GM21723 (cell line): ENCODE results near the gene TECPR1.
"Not testable (repeated sequence)": the region's sequence is repeated elsewhere in the genome, so short reads cannot be mapped to it uniquely, and the experiment has no call there.

Experiments
- ATAC-seq: cut with Tn5 transposase; IDR thresholded peaks from one replicate; pipeline ENCODE4 v1.9.1; 2021; ENCODE audit warnings: mild to moderate bottlenecking, moderate library complexity; ENCODE audit not compliant: unreplicated experiment

Gene TECPR1

DNA sequence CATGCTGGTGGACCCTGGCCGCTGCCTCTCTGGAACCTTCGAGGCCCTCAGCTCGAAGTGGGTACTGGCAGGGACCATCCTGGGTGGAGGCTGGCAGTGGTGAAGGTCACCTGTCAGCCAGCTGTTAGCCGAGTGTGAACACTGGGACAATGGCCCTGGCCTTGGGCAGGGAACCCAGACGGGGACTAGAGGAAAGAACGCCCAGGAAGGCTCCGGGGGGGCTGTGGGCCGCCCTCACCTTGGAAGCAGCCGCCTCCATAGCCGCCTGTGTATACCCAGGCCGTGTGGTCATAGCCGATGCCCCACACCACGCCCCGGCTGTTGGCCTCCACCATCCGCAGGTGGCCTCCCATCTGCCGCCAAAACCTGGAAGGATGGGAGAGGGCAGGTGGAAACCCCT lies 23.2 kb downstream of the TECPR1 start:
- ATAC-seq: no peak

GRCh38 chr7:98227939-98228338 lies 24.1 kb downstream of the TECPR1 start:
- no peak for ATAC-seq

DNA sequence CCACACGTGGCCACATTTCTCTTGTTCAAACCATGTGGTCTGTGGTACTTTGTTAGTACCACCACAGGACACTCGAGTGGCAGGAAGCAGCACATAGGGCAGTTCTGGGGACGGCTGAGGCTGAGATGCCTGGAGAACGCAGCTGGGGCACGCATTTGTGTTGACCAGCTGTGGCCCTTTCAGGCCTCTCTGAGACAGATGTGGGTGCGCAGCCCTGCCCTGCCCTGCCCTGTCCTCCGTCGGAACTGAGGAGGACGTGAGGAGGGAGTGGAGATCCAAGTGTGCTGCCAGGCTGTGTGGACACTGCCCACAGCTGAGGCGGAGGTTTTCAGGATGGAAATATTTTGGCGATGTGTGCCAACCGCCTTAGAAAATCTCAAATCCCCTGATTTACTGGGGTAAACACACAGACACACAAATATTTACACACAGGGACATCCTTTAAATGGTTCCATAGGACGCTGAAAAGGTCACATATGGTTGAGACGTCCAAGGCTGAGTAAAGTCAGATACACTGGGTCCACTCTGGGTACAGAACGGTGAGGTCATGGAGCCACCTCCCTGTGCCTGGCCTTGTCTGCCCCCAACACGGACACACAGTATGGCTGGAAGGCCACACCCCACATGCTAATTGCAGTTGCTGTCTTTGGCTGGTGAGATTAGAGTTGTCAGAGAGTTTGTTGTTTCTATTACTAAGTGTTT lies 26.0 kb downstream of the TECPR1 start:
- no peak for ATAC-seq

DNA sequence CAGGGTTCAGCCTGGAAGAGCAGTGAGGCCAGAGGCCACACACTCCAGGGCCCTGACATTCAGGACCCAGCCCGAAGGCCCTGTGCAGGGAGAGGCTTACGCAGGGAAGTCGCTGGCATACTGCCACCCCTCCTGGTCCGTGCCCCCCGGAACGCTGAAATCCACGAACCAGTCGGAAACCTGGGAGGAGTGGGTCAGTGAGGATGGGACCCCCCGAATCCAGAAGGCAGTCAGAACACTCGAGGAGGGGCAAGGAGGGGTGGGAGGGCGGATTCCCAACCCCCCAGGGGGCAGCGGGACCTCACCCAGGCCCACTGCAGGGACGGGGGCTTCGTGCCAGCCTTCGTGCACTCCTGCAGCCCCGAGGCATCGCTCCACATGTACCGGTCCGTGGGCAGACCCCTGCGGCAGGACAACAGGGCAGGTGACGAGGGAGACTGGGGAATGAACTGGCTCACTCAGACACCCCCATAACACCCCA lies 27.3 kb downstream of the TECPR1 start:
- ATAC-seq: no peak

- ATAC-seq: no peak
These were observed 27.9 kb downstream of the TECPR1 start for GRCh38 chr7:98223898-98224700.

DNA sequence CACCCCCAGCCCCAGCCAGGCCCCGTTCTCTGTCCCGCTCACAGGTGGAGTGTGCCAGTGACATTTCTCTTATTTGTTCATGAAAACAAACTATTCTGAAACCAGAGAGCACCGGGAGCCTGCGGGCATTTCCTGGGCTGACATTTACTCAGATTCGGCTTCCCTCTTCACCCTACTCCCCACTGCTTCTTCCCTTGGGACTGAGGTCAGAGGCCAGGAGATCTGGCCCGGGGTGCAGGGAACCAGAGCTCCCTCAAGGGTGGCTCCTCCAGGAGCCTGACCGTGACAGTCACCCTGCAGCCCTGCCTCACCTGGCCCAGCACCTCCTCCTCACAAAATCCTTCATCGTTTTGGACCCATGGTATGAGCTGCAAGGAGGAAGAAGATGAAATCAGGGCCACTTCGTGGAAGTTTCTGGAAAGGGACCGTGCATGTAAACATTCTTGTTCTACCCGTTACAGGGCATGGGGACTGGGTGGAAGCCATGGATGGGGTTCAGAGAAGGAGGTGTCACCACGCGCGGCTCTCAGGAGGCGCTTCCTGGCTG lies 28.6 kb downstream of the TECPR1 start:
- ATAC-seq: no peak

- ATAC-seq: no peak
These were observed 29.4 kb downstream of the TECPR1 start for GRCh38 chr7:98222533-98223195.

GRCh38 chr7:98221611-98222532 lies 30.2 kb downstream of the TECPR1 start:
- no peak for ATAC-seq

DNA sequence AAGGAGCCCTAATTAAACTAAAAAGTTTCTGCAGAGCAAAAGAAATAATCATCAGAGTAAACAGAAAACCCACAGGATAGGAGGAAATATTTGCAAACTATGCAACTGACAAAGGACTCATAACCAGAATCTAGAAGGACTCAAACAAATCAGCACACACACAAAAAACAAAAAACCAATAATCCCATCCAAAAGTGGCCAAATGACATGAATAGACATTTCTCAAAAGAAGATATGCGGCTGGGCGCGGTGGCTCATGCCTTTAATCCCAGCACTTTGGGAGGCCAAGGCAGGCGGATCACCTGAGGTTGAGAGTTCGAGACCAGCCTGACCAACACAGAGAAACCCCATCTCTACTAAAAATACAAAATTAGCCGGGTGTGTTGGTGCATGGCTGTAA lies 32.6 kb downstream of the TECPR1 start:
- not testable (repeated sequence) for ATAC-seq

GRCh38 chr7:98217623-98218582 lies 34.1 kb downstream of the TECPR1 start:
- no peak for ATAC-seq

GRCh38 chr7:98216941-98217622 lies 35.0 kb downstream of the TECPR1 start:
- ATAC-seq: no peak

DNA sequence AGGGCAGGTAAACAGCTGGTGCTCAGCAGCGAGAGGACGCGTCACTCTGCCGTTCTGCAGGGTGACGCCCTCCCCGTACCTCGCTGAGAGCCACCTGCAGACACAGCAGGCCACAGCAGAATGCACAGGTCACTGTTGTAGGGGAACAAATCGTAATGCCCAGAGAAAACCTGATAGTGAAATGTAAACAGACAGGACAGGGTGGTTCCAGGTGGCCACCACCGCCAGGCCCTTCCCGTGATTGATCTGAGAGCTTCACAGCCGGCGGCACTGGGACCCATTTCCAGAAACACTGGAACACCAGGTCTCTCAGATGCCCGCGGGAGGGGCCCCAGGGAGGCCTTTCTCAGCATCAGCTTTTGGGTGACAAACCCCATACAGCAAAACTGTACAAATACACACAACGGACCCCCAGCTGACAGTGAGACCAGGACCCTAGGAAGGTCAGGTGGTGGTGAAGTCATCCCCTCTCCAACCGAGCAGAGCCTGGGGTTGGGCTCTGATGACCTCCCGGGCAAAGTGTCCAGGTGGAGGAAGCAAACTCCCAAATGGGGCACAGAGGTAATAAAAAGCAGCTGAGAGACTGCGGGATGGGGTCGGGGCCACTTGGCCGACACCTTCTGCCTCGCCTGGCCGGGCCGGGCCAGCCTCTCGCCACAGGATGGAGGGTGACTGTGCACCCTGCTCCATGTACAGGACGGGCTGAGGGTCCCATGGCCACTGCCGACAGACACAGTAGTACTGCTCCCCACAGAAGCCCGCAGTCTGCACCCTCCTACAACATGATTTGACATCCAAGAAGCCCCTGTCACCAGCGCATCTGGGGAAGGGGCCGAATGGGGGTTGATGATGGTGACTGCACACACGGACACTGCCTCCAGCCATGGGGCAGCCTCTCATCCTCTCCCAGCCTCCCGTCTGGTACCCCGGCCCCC lies 36.2 kb downstream of the TECPR1 start:
- no peak for ATAC-seq

GRCh38 chr7:98214811-98215321 lies 37.2 kb downstream of the TECPR1 start:
- no peak for ATAC-seq

DNA sequence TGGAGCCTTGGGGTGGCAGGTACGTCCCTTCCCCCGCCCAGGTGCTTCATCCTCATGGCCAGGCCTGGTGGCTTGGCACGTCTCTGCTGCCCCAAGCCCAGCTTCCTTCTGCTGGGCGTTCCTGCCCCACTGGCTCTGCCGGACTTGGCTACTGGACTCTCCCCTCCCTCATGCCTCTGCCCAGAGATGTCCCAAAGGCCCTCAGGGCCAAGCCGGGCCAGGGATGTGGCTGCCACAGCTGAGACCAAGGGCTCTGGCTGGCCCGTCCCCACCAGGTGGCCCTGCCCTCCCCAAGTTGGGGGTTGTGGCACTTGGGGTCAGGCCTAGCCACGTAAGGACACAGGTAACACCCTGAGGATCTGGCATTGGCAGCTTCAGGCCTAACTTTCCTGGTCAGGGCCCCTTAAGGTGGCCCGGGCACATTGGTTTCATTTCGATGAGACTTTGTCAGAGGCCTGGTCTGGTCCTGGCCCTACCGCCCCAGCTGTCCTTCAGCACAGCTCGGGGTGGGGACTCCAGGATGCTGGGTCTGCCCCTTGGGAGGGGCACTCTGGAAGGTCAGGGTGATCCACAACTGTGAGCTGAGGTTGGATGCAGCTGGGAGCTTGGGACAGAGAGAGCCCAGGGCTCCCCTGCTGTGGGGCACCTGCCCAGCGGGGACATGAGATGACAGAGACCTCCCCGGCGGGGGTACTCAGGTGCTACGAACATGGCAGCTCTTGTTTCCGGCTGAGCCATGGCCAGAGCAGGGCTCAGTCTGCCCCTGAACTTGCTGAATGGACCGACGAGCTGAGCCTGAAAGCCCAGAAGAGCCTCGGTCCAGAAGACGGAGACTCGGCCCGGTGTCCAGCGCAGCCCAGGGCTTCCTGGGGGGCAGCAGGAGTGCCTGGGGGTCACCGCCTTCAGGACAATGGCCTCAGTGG lies 37.9 kb downstream of the TECPR1 start:
- ATAC-seq: no peak

GRCh38 chr7:98213296-98213887 lies 38.6 kb downstream of the TECPR1 start:
- ATAC-seq: no peak

DNA sequence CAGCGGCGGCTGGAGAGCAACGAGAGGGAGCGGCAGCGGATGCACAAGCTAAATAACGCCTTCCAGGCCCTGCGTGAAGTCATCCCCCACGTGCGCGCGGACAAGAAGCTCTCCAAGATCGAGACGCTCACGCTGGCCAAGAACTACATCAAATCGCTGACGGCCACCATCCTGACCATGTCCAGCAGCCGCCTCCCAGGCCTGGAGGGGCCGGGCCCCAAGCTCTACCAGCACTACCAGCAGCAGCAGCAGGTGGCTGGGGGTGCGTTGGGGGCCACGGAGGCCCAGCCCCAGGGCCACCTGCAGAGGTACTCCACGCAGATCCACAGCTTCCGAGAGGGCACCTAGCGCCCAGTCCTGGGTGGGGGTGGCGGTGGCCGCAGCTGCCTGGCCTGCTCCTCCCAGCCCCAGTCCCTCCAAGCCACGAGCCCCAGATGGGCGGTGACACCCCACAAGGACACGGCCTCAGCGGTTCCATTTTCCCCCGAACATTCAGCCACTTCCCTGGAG lies 39.4 kb downstream of the TECPR1 start:
- ATAC-seq: no peak
